ENCODE measurements around the gene SCARB1. TPM values are rescaled to one million over a fixed set of nuclear protein-coding genes. Genes with fewer than 3 reads are reported as not detected.

Gene SCARB1
- total and polyA plus RNA-seq, 2 of the 13 experiments (the other 11 are each of a cell fraction or from before 2014, with no cell fraction given) = 63.4 to 160 TPM

DNA sequence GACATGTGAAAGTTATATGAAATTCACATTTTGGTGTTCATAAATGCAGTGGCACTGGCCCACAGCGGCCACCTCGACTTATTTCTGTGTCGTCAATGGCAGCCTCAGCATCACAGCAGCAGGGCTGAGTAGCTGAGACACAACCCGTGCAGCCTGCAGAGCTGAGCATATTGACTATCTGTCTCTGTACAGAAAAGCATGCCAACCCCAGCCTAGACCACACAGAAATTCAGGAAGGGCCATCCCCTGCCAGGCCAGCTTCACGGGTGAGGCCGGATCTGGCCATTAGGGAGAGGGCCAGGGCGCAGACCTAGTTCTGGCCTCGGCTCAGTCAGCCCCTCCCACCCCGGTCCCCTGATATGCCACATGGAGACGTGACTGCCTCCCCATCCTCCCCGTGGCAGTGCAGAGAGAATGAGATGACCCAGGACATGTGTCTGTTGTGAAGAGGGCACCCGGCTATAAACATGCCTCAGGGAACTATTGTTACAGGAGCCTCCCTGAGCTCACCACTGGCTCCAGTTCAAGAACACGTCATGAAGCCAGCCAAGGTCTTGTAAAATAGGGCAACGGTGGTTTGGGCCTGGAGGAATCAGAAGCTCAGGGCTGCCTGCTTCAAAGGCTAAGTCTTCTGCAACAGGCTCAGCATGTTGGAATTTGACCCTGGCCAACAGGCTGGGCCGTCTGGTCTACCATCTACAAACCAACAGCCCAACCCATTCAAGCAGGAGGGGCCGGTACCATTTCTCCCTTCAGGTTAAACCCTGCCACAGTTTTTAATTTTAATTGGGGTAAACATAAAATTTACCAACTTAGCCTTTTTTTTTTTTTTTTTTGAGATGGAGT is 25.5 kb downstream of the SCARB1 start (continued):
- TF ChIP-seq, protein P1, sequence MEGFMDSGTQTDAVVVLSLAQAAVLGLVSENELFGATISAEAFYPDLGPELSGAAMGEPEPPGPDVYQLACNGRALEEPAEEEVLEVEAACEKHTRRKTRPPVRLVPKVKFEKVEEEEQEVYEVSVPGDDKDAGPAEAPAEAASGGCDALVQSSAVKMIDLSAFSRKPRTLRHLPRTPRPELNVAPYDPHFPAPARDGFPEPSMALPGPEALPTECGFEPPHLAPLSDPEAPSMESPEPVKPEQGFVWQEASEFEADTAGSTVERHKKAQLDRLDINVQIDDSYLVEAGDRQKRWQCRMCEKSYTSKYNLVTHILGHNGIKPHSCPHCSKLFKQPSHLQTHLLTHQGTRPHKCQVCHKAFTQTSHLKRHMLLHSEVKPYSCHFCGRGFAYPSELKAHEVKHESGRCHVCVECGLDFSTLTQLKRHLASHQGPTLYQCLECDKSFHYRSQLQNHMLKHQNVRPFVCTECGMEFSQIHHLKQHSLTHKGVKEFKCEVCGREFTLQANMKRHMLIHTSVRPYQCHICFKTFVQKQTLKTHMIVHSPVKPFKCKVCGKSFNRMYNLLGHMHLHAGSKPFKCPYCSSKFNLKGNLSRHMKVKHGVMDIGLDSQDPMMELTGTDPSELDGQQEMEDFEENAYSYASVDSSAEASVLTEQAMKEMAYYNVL (CRISPR knock-in tag; IDR thresholded peaks at IDR 0.05; ENCODE audit: borderline replicate concordance) = peak; percentile 89; the same call in 1 of the 2 replicates
- TF ChIP-seq ZBED4 (CRISPR knock-in tag; IDR thresholded peaks at IDR 0.05; ENCODE audit: borderline replicate concordance) = peak; percentile 90; the same call in 1 of the 2 replicates
- TF ChIP-seq, protein P2, sequence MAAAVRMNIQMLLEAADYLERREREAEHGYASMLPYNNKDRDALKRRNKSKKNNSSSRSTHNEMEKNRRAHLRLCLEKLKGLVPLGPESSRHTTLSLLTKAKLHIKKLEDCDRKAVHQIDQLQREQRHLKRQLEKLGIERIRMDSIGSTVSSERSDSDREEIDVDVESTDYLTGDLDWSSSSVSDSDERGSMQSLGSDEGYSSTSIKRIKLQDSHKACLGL (CRISPR knock-in tag; IDR thresholded peaks at IDR 0.05) = no peak
- no peak for TF ChIP-seq MLLT10 (CRISPR knock-in tag; IDR thresholded peaks at IDR 0.05)
- no peak for TF ChIP-seq NR1H2 (CRISPR knock-in tag; IDR thresholded peaks at IDR 0.05; ENCODE audit: borderline replicate concordance, low read depth)
- no peak; the same call in 1 of the 2 replicates for TF ChIP-seq SALL2 (CRISPR knock-in tag; IDR thresholded peaks at IDR 0.05)
- peak; percentile 89 for TF ChIP-seq SALL1 (CRISPR knock-in tag; IDR thresholded peaks at IDR 0.05)
- peak; percentile 68; the same call in 1 of the 2 replicates for TF ChIP-seq ZFY (CRISPR knock-in tag; IDR thresholded peaks at IDR 0.05)
- peak; percentile 56 for TF ChIP-seq KDM6A (CRISPR knock-in tag; IDR thresholded peaks at IDR 0.05; ENCODE audit: low read depth)
- TF ChIP-seq E2F1 (CRISPR knock-in tag; IDR thresholded peaks at IDR 0.05) = no peak
- TF ChIP-seq, protein P3, sequence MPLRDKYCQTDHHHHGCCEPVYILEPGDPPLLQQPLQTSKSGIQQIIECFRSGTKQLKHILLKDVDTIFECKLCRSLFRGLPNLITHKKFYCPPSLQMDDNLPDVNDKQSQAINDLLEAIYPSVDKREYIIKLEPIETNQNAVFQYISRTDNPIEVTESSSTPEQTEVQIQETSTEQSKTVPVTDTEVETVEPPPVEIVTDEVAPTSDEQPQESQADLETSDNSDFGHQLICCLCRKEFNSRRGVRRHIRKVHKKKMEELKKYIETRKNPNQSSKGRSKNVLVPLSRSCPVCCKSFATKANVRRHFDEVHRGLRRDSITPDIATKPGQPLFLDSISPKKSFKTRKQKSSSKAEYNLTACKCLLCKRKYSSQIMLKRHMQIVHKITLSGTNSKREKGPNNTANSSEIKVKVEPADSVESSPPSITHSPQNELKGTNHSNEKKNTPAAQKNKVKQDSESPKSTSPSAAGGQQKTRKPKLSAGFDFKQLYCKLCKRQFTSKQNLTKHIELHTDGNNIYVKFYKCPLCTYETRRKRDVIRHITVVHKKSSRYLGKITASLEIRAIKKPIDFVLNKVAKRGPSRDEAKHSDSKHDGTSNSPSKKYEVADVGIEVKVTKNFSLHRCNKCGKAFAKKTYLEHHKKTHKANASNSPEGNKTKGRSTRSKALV (CRISPR knock-in tag; IDR thresholded peaks at IDR 0.05) = peak; percentile 73; the same call in 1 of the 2 replicates
- peak; percentile 83 for TF ChIP-seq IRF2 (CRISPR knock-in tag; IDR thresholded peaks at IDR 0.05)
- peak; percentile 82 for TF ChIP-seq HOXA3 (CRISPR knock-in tag; IDR thresholded peaks at IDR 0.05)
- TF ChIP-seq SRSF9 (IDR thresholded peaks at IDR 0.05; ENCODE audit: borderline replicate concordance, insufficient read depth, low read depth, low read length, poor library complexity, severe bottlenecking) = no peak
- TF ChIP-seq, protein P4, sequence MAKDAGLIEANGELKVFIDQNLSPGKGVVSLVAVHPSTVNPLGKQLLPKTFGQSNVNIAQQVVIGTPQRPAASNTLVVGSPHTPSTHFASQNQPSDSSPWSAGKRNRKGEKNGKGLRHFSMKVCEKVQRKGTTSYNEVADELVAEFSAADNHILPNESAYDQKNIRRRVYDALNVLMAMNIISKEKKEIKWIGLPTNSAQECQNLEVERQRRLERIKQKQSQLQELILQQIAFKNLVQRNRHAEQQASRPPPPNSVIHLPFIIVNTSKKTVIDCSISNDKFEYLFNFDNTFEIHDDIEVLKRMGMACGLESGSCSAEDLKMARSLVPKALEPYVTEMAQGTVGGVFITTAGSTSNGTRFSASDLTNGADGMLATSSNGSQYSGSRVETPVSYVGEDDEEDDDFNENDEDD (CRISPR knock-in tag; IDR thresholded peaks at IDR 0.05; ENCODE audit: borderline replicate concordance) = no peak; the same call in none of the 2 replicates
- no peak for TF ChIP-seq ZNF256 (CRISPR knock-in tag; conservative IDR thresholded peaks at IDR 0.05)
- TF ChIP-seq ZNF547 (CRISPR knock-in tag; IDR thresholded peaks at IDR 0.05) = peak; percentile 59; the same call in 1 of the 2 replicates
